Muscle layer of colon (tissue), 2 donors: Measurements from ENCODE around the gene C1QBP.
"Not testable (repeated sequence)": the region's sequence is repeated elsewhere in the genome, so short reads cannot be mapped to it uniquely, and the experiment has no call there.

Experiments
- H3K27ac ChIP-seq: one replicate; pipeline ENCODE4 v1.7.0; 2013; ENCODE audit warnings: low read depth, mild to moderate bottlenecking, low read length, moderate library complexity
- H3K27me3 ChIP-seq, 2 donors: one replicate each; pipeline ENCODE4 v1.7.0; 2013; ENCODE audit warnings: low read length in 2 of 2, mild to moderate bottlenecking in 2 of 2; ENCODE audit not compliant: insufficient read depth in 2 of 2, control insufficient read depth in 1 of 2
- H3K36me3 ChIP-seq: one replicate; pipeline ENCODE4 v1.7.0; 2013; ENCODE audit warnings: mild to moderate bottlenecking, low read length; ENCODE audit not compliant: insufficient read depth
- H3K4me1 ChIP-seq: one replicate; pipeline ENCODE4 v1.7.0; 2013; ENCODE audit warnings: mild to moderate bottlenecking, low read length; ENCODE audit not compliant: insufficient read depth
- H3K4me3 ChIP-seq, 2 donors: one replicate each; pipeline ENCODE4 v1.7.0; 2013; ENCODE audit warnings: low read length in 2 of 2, low read depth in 1 of 2, mild to moderate bottlenecking in 1 of 2, moderate library complexity in 1 of 2
- H3K9ac ChIP-seq: one replicate; pipeline ENCODE4 v1.7.0; 2013; ENCODE audit warnings: low read length
- H3K9me3 ChIP-seq: one replicate; pipeline ENCODE4 v1.7.0; 2013; ENCODE audit warnings: mild to moderate bottlenecking, low read length
- donor health status: abdominal sarcoma.
- donor health status: Adenocarcinoma of cecum.

The C1QBP gene

DNA sequence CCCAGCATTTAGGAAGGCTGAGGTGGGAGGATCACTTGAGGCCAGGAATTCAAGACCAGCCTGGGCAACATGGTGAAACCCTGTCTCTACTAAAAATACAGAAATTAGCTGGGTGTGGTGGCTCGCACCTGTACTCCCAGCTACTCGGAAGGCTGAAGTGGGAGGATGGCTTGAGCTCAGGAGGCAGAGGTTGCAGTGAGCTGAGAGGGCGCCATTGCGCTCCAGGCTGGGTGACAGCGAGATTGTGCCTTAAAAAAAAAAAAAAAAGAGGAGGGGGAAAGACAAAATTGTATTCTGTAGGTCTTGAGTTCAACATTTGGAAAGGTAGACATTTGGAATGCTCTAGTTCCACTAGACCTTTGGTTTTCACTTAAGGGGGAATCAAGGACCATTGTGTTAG lies 7.7 kb downstream of the C1QBP start:
- H3K36me3 ChIP-seq: peaks cover 84% of the 10 kb centered on the region
- not testable (repeated sequence) for H3K4me1 ChIP-seq, H3K4me3 ChIP-seq, H3K27ac ChIP-seq, H3K9me3 ChIP-seq, H3K27me3 ChIP-seq, H3K9ac ChIP-seq

DNA sequence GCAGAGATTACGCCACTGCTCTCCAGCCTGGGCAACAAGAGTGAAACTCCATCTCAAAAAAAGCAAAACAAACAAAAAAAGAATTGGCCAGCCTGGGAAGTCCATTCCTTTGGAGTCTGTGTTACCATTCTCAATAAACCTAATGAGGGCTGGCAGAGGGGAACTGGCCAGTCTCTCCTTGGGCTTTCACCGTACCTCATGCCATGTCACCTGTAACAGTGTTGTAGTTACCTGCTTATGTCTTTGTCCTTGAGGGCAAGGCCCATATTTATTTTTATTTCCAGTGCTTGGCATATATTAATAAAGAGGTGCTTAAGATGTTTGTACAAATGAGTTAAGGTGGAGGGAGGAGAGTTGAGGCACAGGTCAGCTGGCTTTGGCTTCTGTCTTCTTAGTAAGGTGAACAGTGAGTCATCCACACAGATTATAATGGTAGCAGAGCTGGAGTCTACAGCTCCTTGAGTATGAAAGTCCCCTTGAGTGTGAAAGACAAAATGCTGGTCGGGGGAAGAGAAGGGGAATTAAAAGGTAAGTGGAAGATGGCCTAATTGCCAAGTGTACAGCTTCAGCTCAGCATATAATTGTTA lies 8.4 kb downstream of the C1QBP start:
- no peaks in the 10 kb centered on the region for H3K4me1 ChIP-seq
- H3K9me3 ChIP-seq: no peaks in the 10 kb centered on the region
- no peaks in the 10 kb centered on the region for H3K27me3 ChIP-seq
- no peak overlapping the region for H3K9ac ChIP-seq
- no peak overlapping the region for H3K27ac ChIP-seq
- H3K36me3 ChIP-seq: peaks cover 89% of the 10 kb centered on the region
- H3K4me3 ChIP-seq: no peak overlapping the region

DNA sequence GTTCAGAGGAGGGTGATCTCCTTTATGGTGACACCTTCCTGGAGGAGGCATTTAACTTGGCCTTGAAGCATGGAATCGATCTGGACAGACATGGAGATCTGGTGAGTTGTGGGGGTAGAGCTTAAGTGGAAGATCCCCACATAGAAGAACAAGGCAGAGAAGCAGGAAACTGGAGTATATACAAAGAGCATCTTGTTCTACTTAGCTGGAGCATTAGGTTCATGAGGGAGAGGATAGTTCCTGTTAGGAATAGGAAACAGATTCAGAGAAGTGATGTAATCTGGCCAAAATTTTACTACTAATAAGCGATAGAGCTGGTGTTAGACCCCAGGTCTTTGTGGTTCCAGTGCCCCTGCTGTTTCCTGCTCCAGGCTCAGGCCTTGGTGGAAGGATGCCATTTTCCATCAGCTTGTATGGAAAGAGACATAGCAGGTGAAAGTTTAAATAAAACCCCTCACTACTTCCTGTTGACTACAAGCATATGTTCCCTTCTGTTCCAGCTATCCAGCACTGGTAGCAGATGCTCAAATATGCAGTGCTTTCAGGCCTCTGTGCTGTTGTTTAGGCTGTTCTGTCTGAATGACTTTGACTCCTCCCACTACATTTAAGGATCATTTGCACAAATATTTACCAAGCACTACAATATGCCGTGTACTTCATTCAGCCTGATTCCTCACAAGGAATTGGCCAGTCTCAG lies 9.6 kb downstream of the C1QBP start:
- Histone ChIP-seq H3K4me1 (no peaks in the 10 kb centered on the region), H3K4me3 (no peak overlapping the region), H3K27me3 (no peaks in the 10 kb centered on the region), H3K27ac (no peak overlapping the region), H3K9ac (no peak overlapping the region), H3K9me3 (no peaks in the 10 kb centered on the region), H3K36me3 (peaks cover 91% of the 10 kb centered on the region)

DNA sequence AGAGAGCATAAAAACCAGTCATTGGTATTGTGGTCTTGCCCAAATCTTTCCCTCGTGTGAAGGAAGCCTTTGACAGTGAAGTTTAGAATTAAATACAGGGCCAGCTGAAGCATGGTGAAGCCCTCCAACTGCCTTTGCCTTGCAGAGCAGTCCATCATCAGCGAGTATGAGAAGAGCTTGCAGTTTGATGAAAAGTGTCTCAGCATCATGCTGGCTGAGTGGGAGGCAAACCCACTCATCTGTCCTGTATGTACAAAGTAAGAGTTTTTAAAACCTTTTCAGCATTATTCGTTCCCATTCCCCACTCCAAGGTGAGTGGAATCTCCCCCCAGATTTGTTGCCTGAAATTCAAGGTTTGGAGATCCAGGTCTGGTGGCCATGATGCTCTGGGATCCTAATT lies 13.1 kb downstream of the C1QBP start:
- H3K4me3 ChIP-seq: no peak overlapping the region
- H3K9ac ChIP-seq: no peak overlapping the region
- no peak overlapping the region for H3K27ac ChIP-seq
- H3K36me3 ChIP-seq: peaks cover 84% of the 10 kb centered on the region
- peaks cover 3% of the 10 kb centered on the region for H3K4me1 ChIP-seq
- H3K9me3 ChIP-seq: no peaks in the 10 kb centered on the region
- H3K27me3 ChIP-seq: no peaks in the 10 kb centered on the region

DNA sequence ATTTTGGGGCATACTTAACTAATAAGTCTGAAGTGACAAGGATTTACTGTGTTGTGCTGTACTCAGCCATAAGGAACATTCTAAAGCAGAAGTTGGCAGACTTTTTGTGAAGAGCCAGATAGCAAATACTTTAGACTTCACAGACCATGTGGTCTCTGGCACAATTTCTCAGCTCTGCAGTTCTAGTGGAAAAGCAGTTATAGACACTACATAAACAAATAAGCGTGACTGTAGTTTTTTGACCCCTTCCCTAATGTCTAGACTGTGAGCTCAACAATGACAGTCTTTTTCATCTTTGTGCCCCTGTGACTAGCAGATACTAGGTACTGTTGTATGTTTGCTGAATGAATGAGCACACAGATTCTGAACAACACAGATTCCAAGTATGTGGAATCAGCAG lies 14.0 kb downstream of the C1QBP start:
- Histone ChIP-seq H3K36me3 (peaks cover 79% of the 10 kb centered on the region), H3K27me3 (no peaks in the 10 kb centered on the region), H3K4me3 (no peak overlapping the region), H3K27ac (no peak overlapping the region), H3K9ac (no peak overlapping the region), H3K9me3 (no peaks in the 10 kb centered on the region), H3K4me1 (peaks cover 6% of the 10 kb centered on the region)

DNA sequence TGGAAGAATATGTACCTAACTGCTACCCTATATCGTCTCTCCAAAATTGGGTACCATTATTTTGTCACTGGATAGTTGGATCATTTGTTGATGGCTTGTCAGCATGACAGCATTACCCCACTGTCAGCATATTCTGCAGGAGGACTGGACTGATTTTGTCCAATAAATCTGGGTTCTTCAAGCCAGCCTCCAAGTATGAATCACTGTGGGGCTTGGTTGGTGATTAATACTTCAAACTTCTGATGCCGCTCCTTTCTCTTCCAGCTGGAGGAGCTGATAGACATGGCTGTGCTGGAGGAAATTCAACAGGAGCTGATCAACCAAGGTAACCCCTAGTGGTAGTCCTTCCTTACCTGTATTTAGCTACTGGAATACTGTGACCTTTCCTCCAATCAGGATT lies 16.4 kb downstream of the C1QBP start:
- Histone ChIP-seq H3K9ac (no peak overlapping the region), H3K36me3 (peaks cover 57% of the 10 kb centered on the region), H3K9me3 (no peaks in the 10 kb centered on the region), H3K27ac (no peak overlapping the region), H3K4me1 (peaks cover 13% of the 10 kb centered on the region), H3K4me3 (no peak overlapping the region), H3K27me3 (no peaks in the 10 kb centered on the region)

DNA sequence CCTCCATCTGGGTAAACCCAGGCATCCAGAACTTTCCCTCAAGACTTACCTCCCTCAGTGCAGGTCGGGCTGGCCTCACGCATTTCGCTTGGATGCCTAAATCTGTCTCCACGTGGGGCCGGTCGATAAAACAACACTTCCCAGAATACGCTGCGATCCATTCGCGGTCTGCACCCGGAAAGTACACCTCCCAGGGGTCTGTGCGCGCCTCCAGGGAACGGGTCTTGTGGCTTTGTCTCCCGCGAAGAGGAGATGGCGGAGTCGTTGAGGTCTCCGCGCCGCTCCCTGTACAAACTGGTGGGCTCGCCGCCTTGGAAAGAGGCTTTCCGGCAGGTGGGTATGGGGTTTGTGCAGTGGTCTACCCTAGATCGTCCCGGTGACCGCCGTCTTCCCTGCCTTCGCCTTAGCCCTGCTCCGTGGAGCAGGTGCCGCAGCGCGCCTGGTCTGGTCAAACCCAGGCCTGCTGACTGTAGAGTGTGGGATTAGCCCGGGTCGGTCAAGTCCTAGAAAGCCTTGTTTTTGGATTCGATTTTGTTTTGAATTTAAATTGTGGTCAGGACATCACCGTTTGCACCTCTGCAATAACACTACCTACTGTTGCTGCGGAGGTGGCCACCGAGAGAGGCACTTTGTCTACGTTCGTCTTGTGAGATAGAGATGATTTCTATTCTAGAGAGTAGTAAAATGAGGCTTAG lies 18.8 kb downstream of the C1QBP start, which contains the start of gene RPAIN:
Gene RPAIN (plus strand): TSS at position 224 of the 695 bp plus-strand sequence. CDS start 29 bp downstream, at position 253.
- Histone ChIP-seq H3K27me3 (no peaks in the 10 kb centered on the region), H3K4me1 (peaks cover 13% of the 10 kb centered on the region), H3K9ac (peak within 1 kb of the TSS; percentile 75), H3K36me3 (peaks cover 39% of the 10 kb centered on the region), H3K9me3 (no peaks in the 10 kb centered on the region), H3K4me3 (peak within 1 kb of the TSS; percentile 76 to 81), H3K27ac (peak within 1 kb of the TSS; percentile 73)

DNA sequence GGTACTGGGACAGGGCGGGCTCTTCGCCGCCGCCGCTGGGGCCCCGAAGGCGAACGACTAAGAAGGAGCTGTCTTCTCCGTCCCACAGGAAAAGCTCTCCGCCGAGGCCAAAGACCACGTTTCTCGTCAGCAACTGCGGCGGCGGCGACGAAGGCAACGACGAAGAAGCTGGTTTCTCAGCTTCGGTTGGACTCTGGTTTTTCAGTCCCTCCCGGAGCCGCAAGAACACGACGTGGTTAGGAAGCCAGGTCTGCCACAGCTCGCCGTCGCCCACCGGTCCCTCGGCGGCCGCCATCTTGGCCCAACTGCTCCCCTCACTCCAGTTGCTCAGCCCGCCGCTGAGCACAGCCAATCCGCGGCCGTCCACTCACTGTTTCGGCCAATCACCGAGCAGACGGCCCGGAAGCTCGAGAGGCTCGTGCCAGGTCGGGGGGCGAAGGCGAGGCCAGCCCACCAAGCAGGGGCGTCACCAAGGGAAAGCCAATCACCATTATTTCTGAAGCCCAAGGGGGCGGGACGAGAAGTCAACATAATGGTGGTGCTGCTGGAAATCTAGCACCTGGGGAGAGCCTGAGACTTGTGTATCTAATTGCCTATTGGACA lies 19.5 kb downstream of the C1QBP start, which contains the start of gene NUP88:
Gene NUP88 (minus strand): TSS at position 307 of the 603 bp plus-strand sequence. CDS start 12 bp downstream, at position 295.
- Histone ChIP-seq H3K9me3 (no peaks in the 10 kb centered on the region), H3K4me3 (peak within 1 kb of the TSS; percentile 76 to 81), H3K27ac (peak within 1 kb of the TSS; percentile 73), H3K27me3 (no peaks in the 10 kb centered on the region), H3K9ac (peak within 1 kb of the TSS; percentile 75), H3K36me3 (peaks cover 33% of the 10 kb centered on the region), H3K4me1 (peaks cover 13% of the 10 kb centered on the region)

DNA sequence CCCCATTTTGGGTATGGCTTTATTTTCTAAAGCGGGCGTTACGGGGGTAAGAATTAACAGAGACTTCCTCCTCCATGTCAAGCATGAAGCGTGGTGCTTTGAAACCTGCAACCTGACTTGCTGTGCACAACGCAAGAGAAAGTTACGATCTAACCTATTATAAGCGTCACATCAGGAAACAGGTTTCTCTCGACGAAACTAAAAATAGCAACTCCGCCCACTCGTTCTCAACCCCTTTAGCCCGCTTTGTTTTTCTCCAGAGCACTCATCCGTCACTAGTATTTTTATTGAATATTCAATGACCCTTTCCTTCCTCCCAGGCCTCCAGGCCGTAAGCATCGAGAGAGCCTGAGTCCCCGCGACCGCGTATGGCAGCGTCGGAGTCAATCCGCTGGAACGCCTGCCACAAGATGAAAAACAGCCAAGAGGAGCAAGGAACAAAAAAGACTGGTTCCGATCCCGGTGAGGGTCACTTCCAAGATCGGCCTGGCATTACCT lies 20.0 kb downstream of the C1QBP start:
- peak overlapping the region; percentile 68 for H3K27ac ChIP-seq
- H3K4me1 ChIP-seq: peaks cover 13% of the 10 kb centered on the region
- peaks cover 27% of the 10 kb centered on the region for H3K36me3 ChIP-seq
- peak overlapping the region; percentile 29 for H3K9ac ChIP-seq
- peak overlapping the region; percentile 76 to 81 for H3K4me3 ChIP-seq
- no peaks in the 10 kb centered on the region for H3K9me3 ChIP-seq
- no peaks in the 10 kb centered on the region for H3K27me3 ChIP-seq

DNA sequence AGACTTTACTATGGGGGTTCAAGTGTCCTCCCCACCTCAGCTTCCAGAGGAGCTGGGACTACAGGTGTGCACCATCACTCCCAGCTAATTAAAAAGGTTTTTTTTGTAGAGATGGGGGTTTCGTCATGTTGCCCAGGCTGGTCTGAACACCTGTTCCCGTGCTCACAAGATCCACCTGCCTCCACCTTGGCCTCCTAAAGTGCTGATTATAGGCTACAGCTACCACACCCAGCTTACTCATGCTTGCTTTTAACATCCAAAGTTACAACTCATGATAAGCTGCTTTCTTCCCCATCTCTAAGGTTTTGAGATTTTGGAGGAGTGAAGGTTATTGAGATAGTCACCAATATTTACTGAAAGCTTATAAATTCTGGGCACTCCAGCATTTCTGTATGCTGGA lies 22.1 kb downstream of the C1QBP start:
- peaks cover 13% of the 10 kb centered on the region for H3K4me1 ChIP-seq
- H3K27ac ChIP-seq: no peak overlapping the region
- no peak overlapping the region for H3K9ac ChIP-seq
- no peaks in the 10 kb centered on the region for H3K27me3 ChIP-seq
- peaks cover 29% of the 10 kb centered on the region for H3K36me3 ChIP-seq
- H3K4me3 ChIP-seq: no peak overlapping the region
- H3K9me3 ChIP-seq: no peaks in the 10 kb centered on the region

DNA sequence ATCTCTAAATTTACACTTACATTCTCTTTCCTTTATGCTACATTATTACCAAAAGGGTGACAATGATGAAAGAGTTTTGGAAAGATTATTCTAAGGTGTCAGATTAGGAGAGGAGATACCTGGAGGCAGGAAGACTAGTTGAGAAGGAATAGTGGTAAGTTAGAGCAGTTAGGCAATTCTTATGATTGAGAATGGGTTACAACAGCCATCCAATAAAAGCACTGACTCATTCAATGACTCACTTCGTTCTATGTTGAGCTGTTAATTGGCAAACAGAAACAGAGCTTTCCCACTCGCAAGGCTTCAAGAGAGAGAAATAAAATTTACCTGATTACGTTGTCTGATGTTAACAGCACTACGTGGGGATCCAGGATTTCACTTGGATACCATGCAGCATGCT lies 25.3 kb downstream of the C1QBP start:
- no peaks in the 10 kb centered on the region for H3K9me3 ChIP-seq
- no peaks in the 10 kb centered on the region for H3K27me3 ChIP-seq
- peaks cover 41% of the 10 kb centered on the region for H3K36me3 ChIP-seq
- H3K4me3 ChIP-seq: no peak overlapping the region
- peaks cover 6% of the 10 kb centered on the region for H3K4me1 ChIP-seq
- H3K27ac ChIP-seq: no peak overlapping the region
- H3K9ac ChIP-seq: no peak overlapping the region
